Thyroid gland (tissue), 4 donors: ENCODE measurements around the gene GTF2H1.

ENCODE experiments used
- CTCF ChIP-seq, 6 experiments: fragments of 200-600 bp in 3 of 6; fragments of 450-650 bp in 3 of 6; sonication (generic) in 3 of 6; IDR thresholded peaks; one replicate each; pipeline ENCODE4 v1.5.1; 2016 to 2019; ENCODE audit warnings: antibody characterized with exemption in 6 of 6, mild to moderate bottlenecking in 2 of 6, inconsistent platforms in 1 of 6, moderate library complexity in 1 of 6
- POLR2A ChIP-seq, 2 donors: fragments of 450-650 bp; IDR thresholded peaks; one replicate each; pipeline ENCODE4 v1.6.1; 2017; ENCODE audit warnings: antibody characterized with exemption in 2 of 2, mild to moderate bottlenecking in 2 of 2, moderate library complexity in 1 of 2

GRCh38 chr11:18329196-18329870 is 7.0 kb downstream of the GTF2H1 start:
- TF ChIP-seq CTCF (IDR thresholded peaks at IDR 0.05) (no peak), POLR2A (IDR thresholded peaks at IDR 0.05) (no peak)
